Fibroblast of skin of abdomen (primary cell): ENCODE data around the gene DPF3.

Experiments used
- DNase-seq: peaks from one replicate; pipeline ENCODE4 v3.0.0-alpha.2; 2013

The DPF3 gene

DNA sequence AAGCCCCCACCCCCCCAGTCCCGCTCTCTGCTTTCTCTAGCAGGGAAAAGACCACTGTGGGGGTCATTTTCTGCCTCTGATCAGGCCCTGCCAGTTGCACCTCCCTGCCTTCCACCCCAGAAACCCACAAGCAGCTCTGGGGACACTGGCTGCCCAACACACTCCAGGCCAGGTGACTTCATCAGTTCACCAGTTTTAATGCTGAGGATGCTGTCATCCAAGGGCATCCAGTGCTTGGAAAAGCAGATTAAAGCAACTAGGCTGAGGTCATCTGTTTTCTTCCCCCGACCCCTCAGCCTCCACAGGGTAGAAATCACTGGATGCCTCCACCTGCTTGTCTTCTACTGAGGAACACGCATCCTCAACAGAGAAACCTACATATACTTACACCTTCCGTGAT lies 282.4 kb downstream of the DPF3 start:
- no peak for DNase-seq

DNA sequence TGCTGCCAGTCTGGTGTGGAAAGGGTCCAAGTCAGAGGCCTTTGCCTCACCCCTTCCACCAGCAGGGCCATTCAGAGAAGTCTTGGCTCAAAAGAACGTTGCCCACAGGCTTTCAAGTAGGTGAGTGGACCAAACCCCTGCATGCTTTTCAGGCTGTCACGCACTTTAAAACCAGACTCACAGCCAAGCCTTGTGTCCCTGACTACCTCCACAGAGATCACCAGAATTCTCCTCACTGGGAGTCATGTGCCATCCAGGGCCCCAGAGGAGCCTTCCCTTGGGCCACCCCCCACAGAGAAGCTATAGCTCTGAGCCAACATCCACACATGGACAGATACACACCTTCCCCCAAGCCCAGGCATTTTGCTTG lies 283.1 kb downstream of the DPF3 start:
- peak; percentile 34 for DNase-seq

DNA sequence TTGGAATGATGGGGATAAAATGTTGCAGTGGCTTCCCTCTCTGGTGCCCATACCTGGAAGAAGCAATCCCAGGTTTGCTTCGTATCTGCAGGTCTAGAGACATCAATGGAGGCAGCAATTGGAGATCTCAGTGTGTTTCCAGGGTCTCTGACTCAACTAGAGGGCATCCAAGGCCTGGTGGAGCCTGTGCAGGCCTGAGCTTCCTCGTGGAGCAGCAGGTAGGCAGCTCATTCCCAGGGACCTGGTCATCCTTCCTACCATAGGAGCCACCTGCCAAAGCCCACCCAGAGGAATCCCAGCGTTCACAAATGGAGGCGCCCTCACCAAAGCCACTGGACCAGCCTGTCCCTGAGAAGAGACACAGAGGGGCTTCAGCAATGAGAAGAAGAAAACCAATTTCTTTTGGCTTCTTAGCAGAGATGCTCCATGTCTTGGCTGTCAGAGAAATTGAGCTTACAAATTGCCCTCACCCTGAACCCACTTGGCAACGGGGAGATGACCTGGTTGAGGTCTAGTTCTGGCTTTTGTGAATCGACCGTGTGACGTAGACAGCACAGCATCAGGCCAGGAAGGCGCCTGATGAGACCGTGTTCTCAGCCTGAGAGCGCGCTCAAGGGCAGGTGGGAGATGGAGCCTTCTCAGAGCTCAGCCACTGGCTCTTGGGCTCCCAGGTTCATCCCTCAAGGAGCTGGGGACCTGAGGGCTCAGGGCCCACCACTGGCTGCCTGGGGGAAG lies 283.6 kb downstream of the DPF3 start:
- no peak for DNase-seq

DNA sequence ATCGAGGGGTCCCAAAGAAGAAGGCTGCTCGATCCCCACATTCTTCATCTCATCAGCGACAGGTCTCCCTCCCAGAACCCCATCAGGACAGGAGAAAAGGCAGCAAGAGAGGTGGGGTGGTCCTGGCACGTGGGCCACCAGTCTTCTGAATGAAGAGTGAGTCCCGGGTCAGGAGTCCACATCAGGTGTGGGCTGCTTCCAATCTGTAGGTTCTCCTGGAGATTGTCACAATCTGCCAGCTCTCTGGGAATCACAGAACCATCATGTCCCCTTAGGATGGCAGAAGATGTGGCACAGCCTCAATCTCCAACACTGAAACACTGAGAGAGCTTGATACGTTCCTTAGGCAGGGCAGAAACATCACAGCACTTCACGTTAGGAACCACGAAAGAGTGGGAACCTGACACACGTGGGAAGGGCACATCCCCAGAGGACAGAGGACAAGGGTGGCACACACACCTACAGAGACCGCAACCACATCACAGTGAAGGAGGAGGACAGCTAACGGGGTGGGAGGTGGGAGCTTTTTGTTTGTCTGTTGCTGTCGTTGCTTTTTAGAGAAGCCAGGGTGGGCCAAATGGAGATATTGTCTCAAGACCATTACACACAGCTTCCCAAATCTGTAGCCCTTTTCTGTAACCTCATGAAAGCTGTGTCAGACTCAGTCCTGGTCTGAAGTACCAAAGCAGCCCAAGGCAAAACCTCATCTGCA lies 284.5 kb downstream of the DPF3 start:
- no peak for DNase-seq

DNA sequence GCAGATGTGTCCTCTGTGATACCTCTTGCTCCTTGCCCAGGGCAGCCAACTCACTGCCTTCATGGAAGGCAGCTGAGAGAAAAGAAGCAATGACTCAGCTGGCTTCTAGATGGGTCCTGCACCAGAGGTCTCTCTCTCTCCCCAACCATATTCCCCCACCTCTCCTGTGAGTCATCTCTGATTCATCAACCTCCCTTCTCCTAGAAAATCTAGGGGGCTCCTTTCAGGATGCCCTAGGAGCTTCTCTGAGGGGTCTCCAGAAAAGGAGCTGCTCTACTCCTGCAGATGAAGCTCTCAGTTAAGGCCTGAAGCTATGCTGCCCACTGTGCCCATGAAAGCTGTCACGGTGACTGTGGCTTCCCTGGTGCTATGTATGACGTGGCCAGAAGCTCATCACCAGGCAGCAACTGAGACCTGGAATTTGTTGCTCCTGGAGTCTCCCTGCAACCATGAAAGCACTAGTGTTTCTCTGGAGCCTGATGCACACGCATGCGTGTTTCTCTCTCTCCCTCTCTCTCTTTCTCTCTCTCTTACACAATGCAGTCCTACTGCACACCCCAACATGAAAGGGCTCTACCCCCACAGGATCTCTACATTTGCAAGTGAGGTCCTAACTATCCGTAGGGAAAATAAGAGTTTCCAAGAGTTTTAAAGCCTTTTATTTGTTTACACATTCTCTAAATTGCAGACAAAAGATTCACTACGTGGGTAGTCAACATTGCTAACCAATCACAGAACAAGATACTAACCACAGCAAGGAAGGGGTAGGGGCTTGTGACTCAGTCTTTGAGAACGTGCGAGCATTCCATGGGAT lies 285.3 kb downstream of the DPF3 start:
- peak; percentile 94 for DNase-seq

DNA sequence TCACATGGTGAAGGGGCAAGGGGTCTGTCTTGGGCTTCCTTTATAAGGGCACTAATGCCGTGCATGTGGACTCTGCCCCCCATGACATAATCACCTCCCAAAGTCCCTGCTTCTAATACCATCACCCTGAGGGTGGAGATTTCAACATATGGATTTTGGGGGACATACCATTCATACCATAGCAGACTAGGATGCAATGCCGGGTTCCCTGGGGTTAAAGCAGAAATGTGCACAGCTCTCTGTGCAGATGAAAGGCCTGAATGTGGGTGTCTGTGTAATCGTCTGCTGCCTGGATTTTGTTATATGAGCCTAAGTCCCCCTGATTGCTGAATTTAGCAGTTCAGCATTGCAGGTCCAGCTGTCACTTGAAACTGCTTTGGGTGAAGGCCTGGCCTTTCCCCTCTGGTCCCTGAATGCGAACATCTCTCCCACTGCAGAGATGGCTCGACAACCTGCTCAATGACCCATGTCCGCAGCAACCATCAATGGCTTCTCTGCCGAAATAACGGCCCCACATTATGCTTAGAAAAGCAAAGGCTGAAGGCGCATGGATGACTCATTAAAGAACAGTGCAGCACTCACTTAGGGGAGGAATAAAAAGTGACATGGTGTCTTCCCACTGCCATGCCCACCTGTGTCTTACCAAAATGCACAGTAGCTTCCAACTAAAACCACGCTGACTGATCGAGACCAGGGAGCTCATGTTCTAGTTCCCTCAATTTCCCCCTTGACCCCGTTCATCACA lies 286.3 kb downstream of the DPF3 start:
- DNase-seq = peak; percentile 69

DNA sequence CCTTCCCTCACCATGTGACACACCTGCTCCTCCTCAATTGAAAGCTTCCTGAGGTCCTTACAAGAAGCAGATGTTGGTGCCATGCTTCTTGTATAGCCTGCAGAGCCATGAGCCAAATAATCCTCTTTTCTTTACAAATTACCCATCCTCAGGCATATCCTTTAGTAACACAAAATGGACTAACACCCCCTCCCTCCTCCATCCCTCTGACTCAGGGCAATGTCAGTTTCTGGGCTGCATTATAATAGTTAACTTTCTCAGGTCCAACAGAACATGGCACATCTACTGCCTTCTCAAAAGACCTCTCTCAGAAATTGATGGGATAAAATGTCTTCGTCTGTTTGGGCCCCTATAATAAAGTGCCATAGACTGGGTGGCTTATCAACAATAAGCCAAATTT lies 287.0 kb downstream of the DPF3 start:
- DNase-seq = no peak

DNA sequence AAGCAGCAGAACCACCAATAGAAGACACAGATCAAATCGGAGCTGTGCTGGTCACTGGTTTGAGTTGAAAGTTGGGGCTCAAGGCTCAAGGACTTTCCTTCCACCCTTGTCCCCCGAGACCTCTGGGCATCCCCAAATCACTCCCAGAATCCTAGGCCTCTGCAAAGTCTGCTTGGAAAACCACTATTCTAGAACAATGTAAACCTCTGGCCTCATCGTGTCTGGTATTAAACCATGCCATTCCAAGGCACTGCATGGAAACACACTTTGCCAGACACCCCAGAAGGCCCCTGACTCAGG lies 288.0 kb downstream of the DPF3 start:
- no peak for DNase-seq

DNA sequence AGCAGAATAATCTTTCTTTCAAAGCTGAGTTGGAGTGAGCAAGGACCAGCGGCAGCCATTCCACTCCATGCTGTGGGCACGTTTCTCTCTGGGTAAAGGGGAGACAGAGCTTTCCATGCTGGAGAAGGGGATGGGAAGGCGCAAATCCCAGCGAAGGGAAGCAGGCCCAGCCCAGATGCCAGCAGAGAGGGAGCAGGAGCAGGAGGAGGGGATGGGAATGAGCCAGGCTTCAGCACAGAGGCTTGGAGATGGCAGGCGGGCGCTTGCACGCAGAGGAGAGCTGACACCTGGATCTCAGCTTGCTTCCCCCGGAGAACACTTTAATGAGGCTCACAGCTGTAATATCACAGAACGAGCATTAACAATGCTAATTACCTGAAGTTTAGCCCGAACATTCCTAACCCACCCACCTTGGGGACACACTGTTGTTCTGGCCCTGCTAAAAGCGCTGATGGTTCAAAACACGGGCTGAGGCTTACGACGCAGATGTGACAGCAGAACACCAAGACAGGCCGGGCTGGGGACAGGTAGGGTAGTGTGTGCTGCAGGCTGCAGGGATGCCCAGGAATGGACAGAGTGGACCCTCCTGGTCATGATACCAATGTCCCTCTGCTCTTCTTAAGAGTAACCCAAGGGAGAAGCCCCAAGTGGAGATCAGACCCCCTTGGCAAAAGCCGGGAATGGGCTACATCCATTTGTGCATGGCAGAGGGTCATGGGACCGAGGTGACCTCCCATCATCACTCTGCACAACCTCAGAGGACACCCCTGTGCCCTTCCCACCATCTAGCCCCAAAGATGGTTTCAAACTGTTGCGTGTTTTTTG lies 288.6 kb downstream of the DPF3 start:
- no peak for DNase-seq

DNA sequence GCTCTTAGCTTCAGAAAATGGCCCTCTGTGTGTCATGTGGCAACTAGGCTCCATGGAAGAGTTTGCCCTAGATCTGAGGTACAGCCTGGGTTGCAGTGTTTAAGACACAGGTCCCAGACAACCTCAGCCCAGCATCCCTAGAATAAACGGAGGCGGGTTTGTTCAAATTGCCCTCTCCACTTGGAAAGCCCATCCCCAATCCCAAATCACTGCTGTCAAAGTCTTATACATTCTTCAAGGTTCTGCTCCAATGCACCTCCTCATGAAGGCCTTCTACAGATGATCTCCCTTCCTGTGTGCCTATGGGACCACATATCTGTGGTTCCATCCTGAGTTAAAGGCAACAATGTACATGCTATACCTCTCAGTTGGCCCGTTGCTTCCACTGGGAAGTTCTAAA lies 289.8 kb downstream of the DPF3 start:
- no peak for DNase-seq

DNA sequence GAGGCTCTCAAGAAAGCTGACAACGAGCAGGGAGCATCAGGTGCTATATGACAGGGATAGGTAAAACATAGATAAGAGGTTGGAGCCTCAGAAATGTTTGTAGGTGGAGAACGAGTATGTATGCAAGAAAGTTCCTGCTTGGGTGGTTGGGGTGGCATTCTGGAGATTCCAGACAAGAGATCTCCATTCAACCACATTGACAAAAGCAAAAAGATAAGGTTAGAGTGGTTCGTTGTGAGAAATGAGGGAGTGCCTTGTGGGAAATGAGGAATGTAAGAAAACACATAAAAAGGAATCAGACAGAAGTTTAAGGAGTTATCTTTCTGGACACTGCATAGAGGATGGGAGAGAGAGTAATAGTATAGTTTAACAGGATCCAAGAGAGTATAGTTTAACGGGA lies 290.3 kb downstream of the DPF3 start:
- peak; percentile 22 for DNase-seq

DNA sequence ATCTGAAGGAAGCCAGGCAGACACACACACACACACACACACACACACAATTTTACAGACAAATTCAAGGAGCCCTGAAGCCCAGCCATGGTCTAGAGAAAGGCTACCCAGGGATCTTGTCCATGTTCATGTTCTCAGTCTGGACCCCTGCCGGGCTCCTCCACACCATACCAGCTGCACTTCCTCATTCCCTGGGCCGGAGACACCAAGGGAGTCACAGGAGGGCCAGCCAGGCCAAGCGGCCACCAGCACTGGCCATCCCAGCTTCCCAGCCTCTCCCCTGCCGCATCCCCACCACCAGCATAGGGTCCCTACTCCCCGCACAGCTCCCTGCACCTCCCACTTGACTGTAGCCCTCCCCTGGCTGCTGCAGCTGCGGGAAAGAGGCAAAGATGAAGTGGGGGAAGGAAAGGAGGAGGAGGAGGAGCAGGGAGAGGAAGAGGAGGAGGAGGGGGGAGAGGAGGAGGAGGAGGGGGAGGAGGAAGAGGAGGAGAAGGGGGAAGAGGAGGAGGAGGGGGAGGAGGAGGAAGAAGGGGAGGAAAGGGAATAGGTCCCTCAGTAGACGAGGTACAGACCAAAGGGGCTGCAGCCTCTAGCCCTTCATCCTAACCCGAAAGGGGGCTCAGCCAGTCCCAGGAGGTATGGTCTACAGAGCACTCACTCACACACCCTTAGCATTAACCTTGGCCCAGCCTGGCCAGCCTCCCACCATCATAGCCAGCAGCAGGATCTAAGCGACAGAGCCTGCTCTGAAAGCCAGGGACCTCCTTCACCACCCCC lies 293.2 kb downstream of the DPF3 start:
- no peak for DNase-seq

DNA sequence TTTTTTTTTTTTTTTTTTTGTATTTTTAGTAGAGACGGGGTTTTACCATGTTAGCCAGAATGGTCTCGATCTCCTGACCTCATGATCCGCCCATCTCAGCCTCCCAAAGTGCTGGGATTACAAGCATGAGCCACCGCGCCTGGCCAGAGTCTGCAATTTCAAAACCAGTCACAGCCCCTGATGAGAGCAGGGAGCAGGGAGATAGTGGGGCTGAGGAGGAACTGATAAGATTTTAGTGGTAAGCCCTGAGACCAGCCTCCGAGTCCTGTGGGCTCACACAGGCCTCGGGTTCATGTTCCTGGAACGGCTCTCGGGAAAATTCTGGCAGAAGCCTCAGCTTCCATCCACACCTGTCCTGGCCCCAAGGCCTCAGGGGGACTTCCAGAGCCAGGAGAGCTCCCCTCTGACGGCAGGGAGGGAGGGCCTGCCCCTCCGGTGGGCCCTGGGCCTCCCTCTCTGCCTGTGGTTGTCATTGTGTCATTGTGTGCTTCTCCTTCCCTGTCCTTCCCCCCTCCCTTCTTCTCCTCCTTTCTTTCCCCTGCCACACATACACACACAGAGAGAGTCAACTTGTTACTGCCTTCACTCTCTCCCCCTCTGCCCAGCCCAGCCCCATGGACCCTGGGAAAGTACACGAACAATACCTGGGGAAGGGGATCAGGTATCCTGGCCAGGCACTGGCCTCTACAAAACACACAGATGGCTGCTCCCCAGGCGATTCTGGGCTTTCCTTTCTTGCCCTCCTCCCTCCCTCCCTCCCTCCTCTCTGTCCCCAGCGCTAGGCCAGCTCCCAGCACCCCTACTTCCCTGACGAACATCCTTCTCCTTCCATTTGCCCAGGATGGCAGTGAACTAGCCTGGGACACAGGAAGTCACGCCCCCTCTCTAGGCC lies 294.1 kb downstream of the DPF3 start:
- no peak for DNase-seq

DNA sequence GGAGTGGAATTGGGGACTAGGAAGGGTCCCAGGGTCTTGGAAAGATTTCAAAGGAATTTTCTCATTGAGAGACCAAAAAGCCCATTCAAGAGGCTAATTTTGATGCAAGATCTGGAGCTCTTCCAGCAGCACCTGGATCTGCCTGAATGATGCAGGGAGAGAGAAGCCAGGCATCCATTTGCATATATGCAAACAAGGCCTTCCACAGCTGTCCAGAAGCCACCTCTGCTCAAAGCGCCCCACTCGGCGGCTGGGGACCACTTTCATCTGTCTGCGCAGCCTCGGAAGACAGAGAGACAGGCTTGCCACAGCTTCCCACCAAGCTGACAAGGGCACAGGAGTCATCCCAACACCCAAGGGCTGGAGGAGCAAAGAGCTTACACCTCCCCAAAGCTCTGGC lies 295.6 kb downstream of the DPF3 start:
- no peak for DNase-seq

DNA sequence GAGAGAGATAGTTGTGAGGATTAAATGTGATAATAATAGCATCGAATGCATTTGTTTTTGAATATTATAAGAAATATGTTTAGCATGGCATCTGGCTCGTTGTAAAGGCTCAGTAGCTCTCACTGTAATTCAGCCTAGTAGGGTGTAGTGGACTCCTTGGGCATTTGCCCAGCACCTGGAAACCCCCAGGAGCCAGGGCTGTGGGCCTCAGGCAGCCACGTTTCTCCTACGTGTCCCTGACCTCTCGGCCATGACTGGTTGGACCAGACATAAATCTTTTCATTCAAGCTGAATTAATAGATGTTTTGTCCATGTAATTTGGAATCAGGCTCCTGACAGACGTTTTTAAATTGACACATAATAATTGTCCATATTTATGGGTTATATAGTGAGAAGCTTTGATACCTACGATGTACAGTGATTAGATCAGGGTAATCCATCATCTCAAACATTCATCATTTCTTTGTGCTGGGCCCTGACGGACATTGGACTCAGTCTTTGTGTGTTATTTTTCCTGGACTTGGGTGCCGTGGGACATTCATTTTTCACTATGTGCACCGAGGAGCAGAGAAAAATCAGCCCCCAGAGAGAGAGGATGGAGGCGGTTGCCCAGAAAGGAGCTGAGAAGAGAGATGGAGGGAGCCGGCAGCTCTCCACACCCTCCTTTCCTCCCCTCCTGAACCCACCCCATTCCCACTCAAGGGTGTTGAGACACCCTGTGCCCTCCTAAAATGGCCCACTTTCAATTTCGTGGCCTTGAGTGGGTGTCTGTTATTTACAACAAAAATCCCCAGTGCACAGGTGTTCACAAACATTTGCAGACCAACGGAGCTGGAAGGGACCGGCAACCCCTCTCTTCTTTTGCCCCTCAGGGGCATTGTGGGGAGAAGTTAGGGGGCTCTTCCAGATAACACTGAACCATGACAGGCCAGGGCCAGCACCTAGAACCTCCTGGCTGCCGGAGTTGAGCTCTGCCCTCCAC lies 296.4 kb downstream of the DPF3 start:
- no peak for DNase-seq

DNA sequence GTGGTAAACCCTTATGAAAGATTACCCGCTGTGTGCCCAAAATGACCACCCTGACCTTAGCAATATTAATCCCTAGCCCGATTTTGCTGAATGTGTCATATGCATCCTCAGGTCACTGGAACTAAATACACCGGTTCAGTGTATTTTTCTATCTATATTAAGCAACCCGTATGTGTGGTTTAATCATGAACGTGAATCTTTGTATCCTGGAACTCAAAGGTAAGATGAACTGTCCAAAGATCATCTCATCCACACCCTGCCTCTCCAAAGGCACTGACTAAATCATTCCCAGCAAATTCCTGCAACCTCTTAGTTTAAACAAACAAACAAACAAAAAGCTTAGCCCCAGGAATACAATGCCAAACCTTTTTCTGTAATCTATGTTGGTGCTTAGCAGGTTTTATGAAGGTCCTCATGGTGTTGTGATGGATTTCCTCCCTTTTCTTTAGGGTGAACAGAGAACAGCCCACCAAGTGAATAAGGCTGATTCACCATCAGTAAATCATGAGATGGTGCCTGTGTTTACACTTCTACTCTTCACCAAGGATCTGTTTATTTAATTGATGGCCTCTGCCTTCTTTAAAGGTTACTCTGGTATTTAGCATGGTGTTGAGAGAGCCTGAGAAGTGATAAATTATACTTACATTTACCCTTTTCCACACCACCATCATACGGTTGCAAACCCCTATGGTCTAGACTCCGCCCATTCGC lies 298.6 kb downstream of the DPF3 start:
- DNase-seq = no peak

DNA sequence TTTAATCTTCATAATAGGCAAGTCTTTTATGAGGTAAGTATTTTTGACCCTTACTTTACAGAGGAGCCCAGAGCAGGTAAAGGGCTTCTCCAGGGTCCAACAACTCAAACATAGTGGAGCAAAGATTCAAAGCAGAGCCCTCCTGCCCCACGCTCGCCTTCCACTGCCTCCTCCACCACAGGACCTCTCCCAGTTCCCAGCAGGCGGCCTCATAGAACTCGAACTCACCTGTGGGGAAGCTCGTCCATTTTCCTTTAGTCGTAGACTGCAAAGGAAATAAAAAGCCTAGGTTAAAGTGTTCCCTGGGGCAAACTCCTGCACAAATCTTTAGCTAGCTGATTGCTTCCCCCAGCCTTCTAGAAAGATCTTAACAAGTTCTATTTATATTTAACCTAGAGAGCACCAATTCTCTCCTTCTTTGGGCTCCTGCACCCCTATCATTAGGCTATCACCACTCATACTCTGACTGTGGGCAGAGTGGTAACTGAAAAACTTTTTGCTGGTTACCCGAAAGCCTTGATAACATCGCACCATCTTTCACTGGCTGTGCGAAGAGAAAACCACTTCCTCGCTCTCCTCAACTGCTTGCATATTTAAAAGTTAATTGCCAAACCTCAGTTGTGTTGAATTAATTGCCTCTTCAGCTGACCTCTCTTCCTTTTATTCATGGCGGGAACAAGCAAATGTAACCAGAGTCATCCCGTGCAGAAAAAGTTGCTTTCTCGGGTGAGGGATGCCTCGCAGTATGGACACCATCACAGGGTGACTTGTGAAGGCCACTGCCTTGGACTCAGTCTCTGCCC lies 299.6 kb downstream of the DPF3 start:
- DNase-seq = no peak
